ENCODE data around the gene NEK5.
"Not testable (repeated sequence)": the region's sequence is repeated elsewhere in the genome, so short reads cannot be mapped to it uniquely, and the experiment has no call there.

NEK5 gene, protein sequence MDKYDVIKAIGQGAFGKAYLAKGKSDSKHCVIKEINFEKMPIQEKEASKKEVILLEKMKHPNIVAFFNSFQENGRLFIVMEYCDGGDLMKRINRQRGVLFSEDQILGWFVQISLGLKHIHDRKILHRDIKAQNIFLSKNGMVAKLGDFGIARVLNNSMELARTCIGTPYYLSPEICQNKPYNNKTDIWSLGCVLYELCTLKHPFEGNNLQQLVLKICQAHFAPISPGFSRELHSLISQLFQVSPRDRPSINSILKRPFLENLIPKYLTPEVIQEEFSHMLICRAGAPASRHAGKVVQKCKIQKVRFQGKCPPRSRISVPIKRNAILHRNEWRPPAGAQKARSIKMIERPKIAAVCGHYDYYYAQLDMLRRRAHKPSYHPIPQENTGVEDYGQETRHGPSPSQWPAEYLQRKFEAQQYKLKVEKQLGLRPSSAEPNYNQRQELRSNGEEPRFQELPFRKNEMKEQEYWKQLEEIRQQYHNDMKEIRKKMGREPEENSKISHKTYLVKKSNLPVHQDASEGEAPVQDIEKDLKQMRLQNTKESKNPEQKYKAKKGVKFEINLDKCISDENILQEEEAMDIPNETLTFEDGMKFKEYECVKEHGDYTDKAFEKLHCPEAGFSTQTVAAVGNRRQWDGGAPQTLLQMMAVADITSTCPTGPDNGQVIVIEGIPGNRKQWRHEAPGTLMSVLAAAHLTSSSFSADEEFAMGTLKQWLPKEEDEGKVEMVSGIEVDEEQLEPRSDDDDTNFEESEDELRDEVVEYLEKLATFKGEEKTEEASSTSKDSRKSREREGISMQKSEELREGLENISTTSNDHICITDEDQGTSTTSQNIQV
- total RNA-seq, result 0 to 3.1 (median 0.07) reads per million in 17 experiments

DNA sequence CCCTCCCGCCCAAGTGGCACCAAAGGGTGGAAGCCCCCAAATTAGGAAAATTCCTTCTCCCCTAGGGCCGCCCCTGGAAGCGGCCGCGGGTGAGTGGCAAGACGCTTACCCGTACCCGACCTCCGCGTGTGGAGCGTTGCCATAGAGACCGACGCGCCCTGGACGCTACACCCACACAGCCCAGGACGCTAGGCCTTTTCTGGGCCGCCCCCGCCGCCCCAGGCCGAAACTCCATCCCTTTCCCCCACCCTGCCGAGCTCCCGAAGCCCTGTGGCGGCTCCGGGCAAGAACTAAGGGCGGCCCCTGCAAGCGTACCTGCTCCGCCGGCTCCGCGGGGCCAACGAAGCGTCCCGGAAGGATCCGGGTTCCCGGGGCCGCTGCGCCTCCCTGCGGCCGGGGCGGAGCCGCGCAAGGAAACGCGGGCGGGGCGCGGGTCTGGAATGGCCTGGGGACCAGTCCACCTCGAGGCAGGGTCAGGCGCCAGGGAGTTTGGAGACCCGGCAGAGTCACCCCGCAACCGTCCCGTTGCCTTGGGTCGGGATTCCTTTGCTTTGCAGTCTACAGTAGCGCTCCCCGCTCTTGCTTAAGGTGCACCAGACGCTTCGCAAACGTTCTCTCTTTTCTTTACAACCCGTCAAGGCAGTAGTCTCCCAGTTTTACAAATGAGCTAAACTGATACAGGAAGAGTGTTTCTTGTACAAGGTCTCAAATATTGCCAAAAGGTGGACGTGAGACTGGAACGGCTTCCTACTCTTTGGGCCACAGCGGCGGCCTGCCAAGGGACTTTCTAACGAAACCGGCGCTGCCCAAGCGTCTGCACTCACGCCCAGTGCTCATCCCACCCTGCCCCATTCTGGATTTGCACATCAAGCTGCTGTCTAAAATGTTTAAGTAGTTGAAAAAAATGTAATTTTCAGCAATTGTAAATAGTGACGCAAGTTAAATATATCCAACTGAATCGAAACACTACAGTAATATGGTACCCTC is at the start of gene NEK5:
Gene NEK5, minus strand, starts transcription at position 360 of the 987 bp plus-strand sequence. CDS start 1,591 bp downstream, outside the sequence.
- DNase-seq, result peak; percentile 62 to 87 (median 72)

DNA sequence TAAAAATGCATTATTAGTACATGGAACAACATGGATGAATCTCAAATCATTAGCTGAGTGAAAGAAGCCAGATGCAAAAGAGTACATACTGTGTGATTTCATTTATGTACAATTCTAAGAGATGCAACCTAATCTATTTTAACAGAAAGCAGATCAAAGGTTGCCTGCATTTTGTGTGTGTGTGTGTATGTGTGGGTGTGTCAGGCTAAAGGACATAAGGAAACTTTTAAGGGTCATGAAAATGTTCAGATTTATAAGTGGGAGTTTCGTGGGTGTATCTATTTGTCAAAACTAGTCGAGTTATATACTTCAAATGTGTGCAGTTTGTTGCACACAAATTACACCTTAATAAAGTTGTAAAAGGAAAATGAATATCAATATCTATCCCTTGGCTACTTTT is 48.4 kb upstream of the NEK5 start:
- DNase-seq, result no peak

DNA sequence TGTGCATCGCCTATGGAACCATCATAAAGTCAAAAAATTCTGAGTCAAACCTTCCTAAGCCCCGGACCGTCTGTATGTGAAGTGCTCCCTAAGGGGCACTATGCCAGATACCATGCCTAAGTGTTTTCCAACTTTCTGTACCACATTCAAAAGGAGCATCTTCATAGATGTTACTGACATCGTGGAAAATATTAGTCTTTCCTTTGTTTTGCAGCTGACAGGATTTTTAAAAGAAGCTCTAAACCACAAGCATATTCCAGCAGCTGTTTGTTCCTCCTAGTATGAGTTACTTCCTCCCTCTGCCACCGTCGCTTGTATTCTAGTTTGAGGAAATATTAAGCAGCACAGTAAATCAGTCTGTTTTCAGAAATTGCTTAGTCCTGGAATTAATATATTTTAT is 45.1 kb upstream of the NEK5 start:
- DNase-seq, result peak; percentile 59 to 85 (median 74)

DNA sequence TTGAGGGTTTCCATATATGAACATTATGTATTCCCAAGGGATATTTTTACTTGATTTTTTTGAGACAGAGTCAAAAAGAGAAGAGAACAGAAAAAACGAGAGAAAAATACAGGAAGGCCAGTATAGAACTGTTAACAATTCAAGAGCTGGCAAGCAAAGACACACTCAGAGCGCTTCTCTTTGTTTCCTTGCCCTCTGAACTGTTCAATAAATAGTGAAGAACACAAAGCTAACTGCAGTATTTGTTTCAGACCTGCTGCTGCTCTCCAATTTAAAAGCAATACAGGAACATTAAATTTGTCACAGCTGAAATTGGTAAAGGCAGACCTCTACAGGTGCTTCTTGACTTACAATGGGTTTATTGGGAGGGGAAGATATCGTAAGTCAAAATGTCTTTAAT is 44.5 kb upstream of the NEK5 start:
- DNase-seq, result no peak

DNA sequence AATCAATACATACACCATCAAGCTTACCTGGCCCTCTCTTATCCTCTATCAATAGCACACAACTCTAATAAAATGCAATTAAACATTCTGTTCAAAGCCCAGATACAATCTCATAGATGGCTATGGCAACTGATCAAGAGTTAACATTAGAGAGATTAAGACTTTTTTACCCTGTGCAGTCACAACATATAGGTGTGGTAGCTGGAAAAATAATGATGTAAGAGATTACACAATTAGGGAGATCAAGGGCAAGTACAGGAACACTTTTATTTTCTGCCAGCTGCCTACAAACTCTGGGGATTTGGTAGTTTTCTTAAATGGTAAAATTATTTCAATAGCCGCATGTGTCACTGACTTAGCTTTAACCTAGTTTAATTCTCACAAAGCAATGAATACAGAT is 42.8 kb upstream of the NEK5 start:
- DNase-seq, result not testable (repeated sequence)

DNA sequence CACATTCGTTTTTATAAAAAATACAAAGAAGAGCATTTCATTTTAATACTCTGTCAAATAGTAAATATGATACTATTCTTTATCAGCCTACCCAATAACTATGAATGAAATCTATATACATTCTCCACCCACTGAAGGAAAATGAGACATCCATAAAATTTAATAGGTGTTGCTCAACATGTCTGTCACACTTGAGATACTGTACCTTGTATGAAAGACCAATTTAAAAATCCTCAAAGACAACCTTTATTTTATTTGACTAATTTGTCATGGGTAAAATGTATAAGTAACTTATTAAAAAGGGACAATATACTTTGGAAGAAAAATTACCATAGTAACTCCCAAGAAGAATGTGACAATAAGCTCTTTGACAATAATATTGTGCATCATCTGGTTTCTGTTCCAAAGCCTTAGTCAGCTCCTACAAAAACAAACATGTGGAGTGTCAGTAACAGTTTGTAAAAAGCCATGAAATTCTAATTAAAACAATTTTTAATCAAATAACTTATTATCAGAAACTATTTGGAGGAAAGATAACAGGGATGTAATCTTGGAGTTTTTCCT is 42.0 kb upstream of the NEK5 start:
- not testable (repeated sequence) for DNase-seq

DNA sequence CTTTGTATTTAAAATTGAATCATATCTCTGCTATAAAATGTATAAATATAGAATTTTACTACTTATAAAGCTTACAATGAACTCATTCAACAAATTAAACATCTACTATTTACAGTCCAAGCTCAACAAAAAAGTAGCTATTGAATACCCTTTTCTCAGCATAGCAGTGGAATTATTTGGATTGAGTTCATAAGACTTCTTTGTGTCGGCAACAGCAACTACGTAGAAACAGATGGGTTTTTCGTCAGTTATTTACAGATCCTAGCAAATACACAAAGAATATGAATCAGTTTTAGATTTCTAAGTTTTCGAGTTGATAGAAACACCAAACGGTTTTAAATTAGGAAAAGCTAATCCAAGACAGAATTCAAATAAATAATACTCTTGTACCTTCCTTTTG is 41.0 kb upstream of the NEK5 start:
- DNase-seq, result no peak

DNA sequence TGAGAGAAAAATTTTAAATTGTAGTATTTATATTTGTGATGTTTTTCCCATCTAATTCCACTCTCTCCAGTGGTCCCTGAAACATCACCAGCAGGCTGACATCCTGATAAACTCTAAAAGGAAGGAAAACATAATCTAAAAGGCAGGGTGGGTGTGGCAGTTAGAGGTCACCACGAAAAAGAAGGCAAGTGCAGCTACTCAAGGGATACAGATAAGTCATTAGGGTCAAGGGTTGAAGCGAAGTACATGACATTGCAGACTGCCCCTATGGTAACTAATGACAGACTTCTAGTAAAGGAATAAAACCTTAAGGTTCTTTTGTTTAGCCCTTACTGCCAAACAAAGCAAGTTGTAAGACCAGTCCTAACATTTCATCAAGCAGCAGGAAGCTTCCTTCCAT is 36.5 kb upstream of the NEK5 start:
- DNase-seq, result no peak

DNA sequence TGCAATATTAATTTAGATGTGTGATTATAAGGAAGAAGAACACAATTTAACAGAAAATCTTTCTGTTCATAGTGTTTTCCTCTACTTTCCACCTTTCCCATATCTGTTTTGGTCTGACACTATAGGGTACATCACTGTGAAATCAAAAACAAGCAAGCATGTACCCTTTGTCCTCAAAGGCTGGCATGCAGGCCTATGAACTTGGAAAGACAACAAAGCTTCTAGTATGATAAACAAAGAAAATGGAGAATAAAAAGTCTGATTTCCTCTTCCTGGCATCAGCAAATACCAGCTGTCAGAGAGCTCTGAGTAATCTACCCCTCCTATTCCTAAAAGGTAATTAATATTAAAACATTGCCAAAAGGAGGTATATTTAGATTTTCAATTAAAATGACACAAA is 36.1 kb upstream of the NEK5 start:
- no peak for DNase-seq

DNA sequence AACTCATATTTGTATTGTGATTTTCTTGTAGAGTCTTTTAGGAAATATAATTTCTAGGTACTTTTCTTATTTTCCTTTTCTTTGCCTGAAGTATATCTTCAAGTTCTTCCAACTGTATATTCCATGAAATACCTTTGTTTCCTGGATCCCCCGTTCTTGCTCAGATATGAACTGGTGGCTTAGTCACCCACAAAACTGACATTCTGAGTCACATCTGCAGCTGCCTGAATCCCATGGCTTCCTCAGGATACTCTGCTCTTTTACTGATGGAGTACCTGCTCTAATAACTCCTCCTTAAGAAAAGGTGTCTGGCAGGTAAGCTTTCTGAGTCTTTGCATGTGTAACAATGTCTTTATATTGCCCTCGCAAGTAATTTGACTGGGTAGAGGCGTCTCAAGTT is 35.0 kb upstream of the NEK5 start:
- DNase-seq, result not testable (repeated sequence)

DNA sequence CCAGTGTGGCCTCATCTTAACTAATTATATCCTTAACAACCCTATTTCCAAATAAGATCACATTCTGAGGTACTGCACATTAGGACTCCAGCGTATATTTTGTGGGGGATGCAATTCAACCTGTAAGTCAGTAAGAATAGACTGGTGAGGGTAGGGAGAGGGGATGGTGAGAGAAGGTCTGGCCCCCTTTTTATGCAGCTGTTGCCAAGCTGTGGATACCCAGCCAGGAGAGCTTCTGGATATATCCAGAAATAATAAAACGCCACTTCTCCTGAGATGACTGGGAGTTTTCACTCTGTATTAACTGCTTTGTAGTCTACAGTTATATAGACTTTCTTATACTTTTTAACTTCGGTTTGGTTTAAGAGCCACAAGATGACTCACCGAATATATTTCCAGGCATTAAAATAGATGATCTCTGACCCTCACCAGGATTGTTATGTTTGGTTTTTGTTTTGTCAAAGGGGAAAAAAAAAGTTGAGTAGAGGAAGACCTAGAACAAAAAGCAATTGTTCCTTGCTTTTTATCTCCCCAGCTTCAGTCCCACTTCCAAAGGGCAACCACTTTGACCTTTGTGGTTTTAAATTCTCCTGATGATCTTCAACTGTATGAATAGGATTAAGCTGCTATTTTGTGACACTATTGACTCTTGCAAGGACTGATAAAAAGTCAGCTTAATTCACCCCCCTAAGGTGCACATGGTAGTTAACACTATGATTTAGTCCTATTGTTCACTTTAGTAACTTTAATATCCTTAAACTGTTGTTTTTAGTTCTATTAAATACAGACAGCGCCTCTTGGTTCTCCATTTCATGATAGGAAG is 33.6 kb upstream of the NEK5 start:
- no peak for DNase-seq

DNA sequence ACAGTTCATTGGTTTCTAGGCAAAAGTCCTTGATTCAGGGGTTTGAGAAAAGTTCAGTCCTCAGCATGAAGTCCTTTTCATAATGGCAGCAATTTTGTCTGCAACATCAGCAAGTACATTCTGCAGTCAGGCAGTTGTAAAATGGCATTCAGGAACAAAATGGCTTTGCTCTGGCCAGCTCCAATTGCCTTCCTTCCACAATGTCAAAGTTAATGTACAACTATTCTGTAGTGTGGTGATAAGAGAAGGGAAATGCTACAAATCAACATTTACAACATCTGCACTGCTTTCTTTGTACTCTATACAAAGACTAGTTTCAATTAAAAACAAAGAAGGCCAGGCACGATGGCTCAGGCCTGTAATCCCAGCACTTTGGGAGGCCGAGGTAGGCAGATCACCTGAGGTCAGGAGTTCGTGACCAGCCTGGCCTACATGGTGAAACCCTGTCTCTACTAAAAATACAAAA is 32.3 kb upstream of the NEK5 start:
- DNase-seq, result no peak

DNA sequence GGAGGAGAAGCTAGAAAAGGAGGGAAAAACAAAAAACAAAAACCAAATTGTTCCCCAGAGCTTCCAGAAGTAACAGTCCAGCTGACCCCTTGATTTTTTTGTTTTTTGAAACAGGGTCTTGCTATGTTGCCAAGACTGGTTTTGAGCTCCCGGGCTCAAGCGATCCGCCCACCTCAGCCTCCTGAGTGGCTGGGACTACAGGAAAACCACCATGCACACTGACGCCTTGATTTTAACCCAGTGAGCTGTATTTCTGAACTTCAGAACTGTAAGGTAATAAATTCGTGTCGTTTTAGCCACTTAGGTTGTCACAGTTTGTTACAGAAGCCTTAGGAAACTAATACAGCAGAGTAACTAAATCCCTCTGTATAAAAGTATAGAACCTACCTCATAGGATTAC is 31.6 kb upstream of the NEK5 start:
- DNase-seq, result peak in 1 of 4 experiments; percentile 4

DNA sequence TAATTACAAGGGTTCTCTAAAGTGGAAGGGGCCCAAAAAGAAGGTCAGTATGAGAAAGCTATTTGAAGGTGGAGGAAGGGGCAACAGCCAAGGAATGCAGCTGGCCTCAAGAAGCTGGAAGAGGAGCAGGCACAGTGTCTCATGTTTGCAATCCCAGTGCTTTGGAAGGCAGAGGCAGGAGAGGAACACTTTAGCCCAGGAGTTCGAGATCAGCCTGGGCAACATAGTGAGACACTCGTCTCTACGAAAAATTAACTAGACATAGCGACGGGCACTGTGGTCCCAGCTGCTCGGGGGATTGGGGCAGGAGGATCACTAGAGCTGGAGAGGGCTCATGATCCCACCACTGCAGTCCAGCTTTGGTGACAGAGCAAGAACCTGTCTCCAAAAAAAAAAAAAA is 31.2 kb upstream of the NEK5 start:
- DNase-seq, result no peak

DNA sequence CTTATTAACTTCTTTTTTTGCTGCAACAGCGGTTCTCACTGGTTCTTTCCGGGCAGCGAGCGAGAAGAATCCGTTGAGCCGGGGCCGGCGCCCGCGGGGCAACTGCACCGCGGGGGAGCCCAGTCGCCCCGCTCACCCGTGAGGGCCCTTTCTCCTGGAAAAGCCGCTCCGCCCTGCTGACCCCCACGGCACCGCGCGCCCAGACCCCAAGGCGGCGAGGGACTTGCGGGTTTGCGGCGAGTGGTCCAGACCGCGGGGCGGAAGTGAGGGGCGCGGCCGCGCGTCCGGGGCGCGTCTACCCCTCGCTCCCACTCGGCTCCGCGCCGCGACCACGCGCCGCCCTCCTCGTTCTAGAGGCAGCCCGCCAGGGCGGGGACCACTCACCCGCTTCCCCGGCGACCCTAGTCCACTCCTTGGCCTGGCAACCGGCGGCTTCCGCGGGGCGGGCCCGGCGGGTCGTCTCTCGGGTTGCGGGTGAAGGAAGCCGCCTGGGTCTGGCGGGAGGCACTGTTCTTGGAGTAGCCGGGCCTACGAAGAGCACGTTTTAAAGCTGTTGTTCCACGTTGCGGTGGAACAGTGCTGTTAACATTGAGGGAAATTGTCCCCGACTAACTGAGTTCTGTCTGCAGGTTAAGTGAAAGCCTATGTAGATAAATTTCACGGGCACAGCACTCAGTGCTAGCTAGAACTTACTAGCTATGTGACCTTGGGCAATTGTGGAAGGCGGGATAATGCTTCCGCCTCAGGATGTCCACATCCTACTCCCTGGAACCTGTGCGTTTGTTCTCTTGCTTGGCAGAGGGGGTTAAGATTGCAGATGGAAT is 30.5 kb upstream of the NEK5 start, which contains the start of gene NEK3:
Gene NEK3, minus strand, starts transcription at position 439 of the 824 bp plus-strand sequence. CDS start 3,406 bp downstream, outside the sequence.
- peak; percentile 58 to 79 (median 66) for DNase-seq

DNA sequence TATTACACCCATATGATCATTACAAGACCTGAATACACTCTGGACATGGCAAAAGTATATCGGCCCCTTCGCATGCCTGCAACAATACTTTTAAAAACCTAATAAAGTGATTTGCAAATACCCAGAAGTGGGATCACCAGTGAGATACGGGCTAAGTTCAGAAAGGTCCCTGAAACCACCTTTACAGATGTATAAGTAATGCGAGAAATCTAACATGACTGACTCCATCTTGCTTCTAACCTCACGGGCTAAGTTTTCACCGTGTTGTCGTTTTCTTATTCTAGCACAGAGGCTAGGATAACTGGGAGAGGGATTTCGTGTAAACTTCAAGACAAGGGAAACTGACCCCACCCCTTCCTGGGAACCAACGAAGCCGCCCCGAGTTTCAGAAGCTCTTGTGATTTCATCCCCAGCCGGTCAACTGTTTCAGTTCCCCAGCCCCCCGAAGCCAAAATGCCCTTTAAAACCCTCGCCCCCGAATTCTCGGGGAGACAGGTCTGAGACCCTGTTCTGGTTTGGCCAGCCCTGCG is 29.8 kb upstream of the NEK5 start:
- DNase-seq, result peak in 3 of 4 experiments; percentile 41 to 73 (median 64)

DNA sequence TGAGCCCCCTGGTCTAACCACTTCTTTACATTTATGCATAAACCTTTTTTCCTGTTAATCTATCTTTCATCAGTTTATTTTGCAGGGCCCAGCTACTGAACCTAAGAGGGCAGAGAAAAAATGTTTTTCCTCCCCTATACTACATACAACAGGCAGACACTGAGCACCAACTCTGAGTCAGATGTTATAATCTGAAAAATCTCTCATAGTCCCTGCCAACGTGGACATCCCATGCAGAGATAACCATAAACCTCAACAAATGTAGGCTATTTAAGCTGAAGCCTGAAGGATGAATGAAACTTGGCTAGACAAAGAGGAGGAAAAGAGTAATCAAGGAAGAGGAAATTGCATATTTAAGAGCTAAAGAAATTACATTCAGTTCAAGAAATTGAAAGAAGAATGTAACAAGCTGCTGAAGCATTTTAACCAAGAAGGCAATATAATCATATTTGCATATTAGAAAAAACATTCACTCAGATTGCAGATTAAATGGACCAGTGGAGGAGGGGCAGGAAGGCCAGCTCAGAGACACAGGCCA is 27.9 kb upstream of the NEK5 start:
- DNase-seq, result no peak

DNA sequence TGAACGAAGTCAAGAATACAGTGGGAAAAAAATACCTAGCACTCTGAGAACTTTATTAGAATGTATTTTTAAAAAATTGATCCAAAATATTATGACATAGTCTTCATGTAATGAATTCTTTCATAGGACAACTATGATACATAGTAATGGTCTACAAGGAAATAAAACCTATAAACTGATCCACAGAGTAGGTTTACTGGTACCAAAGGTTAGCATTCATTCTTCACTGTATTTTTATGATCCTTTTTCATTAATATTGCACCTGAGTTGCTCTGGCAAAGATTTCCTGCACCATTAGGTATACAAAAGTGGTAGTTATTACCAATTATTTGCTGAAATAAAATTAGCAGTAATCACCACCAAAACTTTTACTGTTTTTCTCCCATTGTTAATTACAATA is 26.3 kb upstream of the NEK5 start:
- DNase-seq, result no peak

DNA sequence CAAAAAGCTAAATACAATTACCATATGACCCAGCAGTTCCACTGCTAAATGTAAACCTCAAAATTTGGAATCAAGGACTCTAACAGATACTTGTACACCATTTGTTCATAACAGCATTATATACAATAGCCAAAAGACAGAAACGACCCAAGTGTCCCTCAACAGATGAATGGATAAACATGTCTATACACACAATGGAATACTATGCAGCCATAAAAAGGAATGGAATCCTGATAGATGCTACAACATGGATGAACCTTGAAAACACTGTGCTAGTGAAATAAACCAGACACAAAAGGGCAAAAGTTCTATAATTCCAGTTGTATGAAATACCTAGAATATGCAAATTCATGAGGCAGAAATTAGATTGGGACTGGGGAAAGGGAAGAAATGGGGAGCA is 18.4 kb upstream of the NEK5 start:
- no peak for DNase-seq

Measured in suppressor macrophage (primary cell).